Left forelimb (tissue), 1 donor: ENCODE data around the gene ALG12.

Experiments used
- DNase-seq: peaks from one replicate; pipeline ENCODE4 v3.0.0-alpha.2; 2018; ENCODE audit warnings: low spot score

The ALG12 gene

GRCh38 chr22:49929994-49930575 lies 11.8 kb upstream of the ALG12 start:
- DNase-seq: no peak

GRCh38 chr22:49929211-49929979 lies 11.2 kb upstream of the ALG12 start:
- DNase-seq: no peak

- DNase-seq: no peak
Observed at GRCh38 chr22:49928555-49929210, 10.4 kb upstream of the ALG12 start.

- DNase-seq: no peak
Observed at GRCh38 chr22:49928185-49928495, 9.9 kb upstream of the ALG12 start.

- no peak for DNase-seq
Observed at GRCh38 chr22:49927483-49928184, 9.4 kb upstream of the ALG12 start.

- DNase-seq: no peak
Observed at GRCh38 chr22:49926916-49927315, 8.7 kb upstream of the ALG12 start.

- no peak for DNase-seq
Observed at GRCh38 chr22:49925525-49926128, 7.4 kb upstream of the ALG12 start.

DNA sequence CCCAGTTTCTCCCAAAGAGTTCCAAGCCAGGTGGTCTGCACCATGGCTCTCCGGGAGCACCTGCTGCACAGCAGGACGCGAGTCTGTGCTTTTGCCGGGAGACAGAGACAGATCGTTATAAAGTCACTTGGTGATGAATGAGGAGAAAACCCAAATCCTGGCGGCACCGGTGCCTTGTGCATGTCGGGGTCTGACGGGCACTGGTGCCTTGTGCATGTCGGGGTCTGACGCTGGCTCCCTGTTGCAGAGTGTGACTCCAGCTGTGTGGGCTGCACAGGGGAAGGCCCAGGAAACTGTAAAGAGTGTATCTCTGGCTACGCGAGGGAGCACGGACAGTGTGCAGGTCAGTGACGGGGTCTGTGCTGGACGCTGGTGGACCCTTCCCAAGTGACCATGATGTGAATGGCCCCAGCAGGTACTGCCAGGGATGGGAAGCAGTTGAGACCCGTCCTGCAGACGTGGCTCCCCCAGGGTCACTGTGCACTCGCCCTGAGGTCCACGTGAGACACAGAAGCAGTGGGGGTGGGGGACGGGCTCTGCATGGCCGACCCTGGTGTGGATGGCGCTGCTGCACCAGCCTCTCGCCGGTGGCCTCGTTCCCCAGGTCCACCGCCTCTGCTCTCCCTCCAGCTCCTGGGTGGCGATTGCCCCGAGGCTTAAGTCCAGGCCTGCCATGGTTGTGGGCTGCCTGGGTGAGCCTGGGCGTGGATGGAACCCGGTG lies 6.0 kb upstream of the ALG12 start:
- DNase-seq: no peak

DNA sequence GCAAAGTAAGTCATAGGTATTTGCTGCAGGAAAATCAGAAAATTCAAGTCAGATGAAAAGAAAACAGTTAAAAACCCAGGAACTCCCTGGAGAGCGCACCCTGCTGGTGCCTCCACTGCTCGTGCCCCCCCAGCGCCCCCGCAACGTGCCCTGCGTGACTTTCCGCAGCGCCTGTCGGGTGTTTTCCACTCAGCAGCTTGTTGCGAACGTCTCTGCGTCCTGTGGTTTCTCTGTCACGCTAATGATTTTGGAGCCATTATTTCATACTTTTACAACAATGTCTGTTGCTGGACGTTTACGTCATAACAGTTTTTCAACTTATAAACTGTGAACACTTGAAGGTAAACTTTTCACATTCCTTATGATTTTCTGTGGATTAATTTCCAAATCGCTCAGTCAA lies 5.2 kb upstream of the ALG12 start:
- no peak for DNase-seq

DNA sequence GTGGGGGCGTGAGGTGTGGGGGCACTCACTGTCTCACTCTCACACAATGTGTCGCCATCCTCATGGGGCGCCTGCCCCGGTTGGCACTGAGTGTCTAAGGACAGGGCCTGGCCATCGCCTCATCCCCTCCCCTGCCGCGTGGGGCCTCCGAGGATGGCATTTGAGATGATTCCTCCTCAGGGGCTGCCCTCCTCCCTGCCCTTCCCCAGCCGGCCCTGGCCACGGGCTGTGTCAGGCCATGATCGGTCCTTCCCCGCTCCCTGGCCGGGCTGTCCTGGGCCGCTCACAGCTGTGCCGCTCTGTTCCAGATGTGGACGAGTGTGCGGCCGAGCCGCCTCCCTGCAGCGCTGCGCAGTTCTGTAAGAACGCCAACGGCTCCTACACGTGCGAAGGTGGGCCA lies 4.7 kb upstream of the ALG12 start:
- no peak for DNase-seq

DNA sequence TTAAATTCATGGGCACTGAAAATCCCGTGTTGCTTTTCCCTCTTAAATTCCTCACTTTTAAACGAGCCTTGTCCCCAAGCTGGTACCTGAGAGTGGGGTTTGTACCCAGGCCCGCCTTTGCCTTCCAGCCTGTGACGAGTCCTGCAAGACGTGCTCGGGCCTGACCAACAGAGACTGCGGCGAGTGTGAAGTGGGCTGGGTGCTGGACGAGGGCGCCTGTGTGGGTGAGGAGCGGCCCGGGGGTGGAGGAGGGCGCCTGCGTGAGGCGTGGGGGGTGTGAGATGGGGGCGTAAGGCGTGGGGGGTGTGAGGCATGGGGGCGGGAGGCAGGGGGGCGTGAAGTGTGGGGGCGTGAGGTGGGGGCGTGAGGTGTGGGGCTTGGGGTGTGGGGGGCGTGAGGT lies 4.2 kb upstream of the ALG12 start:
- no peak for DNase-seq

- DNase-seq: no peak
Observed at GRCh38 chr22:49921508-49922278, 3.5 kb upstream of the ALG12 start.

DNA sequence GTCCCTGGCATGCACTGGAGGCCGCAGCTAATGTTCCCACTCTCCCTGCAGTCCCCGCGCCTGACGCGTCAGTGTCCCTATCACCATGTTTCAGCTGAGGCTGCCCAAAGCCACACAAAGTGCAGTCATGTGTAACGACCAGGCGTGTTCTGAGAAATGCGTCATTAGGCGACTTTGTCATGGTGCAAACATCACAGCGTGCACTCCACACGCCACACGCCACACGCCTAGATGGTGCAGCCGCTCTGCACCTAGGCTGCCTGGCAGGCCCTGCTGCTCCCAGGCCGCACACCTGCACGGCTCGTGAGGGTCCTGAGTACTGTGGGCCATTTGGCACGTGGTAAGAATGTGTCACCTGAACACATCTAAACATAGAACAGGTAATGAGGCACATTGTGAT lies 2.6 kb upstream of the ALG12 start:
- no peak for DNase-seq

DNA sequence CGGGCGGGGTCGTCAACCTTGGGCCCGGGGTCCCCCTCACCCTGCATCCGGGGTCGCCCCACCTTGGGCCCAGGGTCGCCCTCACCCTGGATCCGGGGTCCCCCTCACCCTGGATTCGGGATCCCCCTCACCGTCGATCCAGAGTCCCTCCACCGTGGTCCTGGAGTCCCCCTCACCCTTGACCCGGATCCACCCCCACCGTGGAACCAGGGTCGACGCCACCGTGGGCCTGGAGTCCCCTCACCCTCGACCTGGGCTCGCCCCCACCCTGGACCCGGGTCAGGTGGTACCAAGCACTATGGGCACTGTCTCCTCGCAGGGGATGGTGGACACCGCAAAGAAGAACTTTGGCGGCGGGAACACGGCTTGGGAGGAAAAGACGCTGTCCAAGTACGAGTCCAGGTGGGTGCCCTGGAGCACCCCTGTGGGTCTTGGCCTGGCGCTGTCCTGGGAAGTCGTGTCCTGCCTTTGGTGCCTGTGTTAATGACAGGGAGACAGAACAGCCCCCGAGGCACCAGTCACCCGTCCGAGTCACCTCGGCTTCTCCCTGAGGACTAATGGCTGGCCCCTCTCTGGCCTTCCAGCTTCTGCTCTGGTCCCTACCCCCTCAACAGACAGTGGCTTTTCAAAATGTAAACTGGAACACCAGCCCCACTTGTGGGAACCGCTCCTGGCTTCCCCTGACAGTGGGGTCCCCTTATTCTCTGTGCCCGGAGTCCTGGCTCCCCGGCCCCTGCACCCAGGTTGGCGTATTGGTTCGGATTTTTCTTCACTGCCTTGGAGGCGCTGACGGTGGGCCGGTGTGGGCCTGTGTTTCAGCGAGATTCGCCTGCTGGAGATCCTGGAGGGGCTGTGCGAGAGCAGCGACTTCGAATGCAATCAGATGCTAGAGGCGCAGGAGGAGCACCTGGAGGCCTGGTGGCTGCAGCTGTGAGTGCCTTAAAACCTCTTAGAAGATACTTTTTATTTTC lies 958 bp upstream of the ALG12 start:
- no peak for DNase-seq

DNA sequence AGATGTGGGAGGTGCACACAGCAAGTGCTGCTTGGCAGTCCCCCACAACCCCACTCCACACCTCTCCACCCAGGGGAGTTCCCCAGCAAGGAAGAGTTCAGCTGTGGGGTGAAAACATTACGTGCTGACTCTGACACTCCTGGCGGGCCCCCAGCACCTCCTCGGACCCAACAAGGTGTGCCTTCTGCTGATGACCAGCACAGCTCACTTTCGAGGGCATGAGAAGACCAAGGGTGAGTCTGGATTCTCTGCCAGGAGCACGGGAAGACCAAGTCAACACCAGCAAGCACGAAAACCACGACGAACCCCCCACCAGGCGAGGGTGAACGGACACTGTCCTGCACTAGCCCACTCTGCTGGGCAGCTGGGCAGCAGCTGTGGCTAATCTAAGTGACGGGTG lies 1.4 kb downstream of the ALG12 start:
- no peak for DNase-seq

DNA sequence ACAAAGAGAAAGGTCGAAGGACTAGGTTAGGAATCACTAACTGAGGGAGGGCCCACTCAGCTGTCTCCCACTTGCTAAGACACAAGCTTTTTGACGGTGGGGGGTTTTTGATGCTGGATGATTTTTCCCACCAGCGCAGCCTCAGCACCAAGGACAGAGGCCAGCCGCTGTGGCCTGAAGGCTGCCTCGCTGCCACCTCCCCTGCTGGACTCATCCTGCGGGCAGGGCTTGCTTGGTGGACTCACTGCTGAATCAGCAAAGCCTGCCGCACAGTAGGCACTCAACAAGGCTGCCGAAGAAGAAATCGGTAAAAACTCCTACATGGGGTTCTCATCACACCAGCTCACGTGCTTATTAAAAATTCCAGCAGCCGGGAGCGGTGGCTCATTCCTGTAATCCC lies 2.6 kb downstream of the ALG12 start:
- DNase-seq: no peak

GRCh38 chr22:49914256-49914655 lies 4.0 kb downstream of the ALG12 start:
- DNase-seq: no peak

DNA sequence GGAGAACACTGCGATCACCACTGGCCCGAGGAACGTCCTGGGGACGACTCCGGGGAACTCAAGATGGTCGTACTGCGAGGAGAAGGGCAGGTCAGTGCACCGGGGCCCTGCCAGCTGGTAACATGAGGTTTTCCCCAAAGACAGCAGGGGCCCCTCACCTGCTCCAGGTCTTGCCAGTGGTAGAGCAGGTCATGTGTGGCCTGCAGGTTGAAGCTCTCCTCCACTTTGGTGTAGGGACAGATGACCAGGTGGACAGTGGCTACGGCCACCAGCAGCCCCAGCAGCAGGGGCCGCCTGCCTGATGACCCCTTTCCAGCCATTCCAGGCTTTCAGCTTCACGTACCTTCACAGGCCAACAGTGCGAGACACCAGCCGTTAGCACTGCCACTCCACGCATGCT lies 4.8 kb downstream of the ALG12 start:
- no peak for DNase-seq

DNA sequence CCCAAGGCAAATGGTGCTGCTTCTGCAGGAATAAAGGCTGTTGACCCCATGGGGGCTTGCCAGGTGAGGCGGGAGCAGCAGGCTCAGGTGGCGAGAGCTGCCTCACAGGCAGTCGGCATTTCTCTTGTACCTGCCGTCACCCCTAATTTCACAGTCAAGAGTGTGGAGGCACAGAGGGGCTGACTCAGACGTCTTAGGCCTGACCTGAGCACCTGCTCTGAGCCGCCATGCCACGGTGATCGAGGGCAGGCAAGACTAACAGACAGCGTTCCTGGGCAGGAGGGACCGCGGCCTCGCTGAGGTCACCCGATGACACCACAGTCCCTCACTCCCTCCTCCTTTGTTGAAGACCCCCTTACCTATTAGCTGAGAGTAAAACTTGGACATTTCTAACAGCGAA lies 5.2 kb downstream of the ALG12 start:
- no peak for DNase-seq
